H1 (cell line): ENCODE results near the gene CIITA.

Experiments
- GTF2F1 ChIP-seq: IDR thresholded peaks from 2 replicates; pipeline ENCODE4 v1.6.1; 2012; ENCODE audit warnings: low read depth, low read length, improper control_type of control experiment, borderline replicate concordance
- TAF7 ChIP-seq: optimal IDR thresholded peaks from 2 replicates; pipeline ENCODE3; 2011; ENCODE audit warnings: low read depth, mild to moderate bottlenecking, inconsistent platforms, low read length, moderate library complexity, borderline replicate concordance

DNA sequence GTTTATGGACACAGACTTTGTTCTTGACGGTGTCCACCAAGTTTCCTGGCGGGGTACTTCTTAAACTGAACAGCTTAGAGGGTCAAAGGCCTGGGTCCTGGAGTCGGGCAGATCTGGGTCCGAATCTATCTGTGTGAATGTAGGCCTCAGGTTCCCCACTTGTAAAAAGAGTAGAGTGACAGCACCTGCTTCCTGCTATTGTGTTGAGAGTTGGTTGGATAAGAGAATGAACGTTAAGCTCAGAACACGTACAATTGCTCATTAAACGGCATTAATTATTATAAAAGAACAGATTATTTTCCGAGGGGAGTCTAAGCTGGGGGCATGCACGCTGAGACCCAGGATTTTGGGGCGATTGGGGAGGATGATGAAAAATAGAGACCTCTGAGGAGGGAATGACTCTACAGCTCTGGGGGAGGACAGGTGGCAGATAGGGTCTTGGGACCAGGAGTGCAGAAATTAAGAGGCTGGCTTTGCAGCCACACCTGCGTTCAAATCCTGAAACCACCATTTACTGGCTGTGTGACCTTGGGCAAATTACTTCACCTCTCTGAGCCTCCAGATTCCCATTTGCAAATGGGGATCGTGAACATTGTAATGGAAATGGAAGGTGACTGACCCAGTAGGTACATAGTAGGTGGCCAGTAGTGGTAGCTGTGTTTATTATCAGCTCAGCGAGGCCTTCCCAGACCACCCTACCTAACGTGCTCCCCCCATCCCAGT, 68.2 kb downstream of the CIITA start:
- TF ChIP-seq TAF7 (no peak), GTF2F1 (no peak)
